ENCODE data around the gene ATG10.
A peak's percentile ranks its signal among the peaks of the same experiment; 100 is the strongest.
"Not testable (repeated sequence)": the region's sequence is repeated elsewhere in the genome, so short reads cannot be mapped to it uniquely, and the experiment has no call there.

ATG10 gene

GRCh38 chr5:82054004-82054710, 82.3 kb downstream of the ATG10 start:
- DNase-seq (ENCODE audit: low spot score) = no peak

GRCh38 chr5:82057051-82057450, 85.2 kb downstream of the ATG10 start:
- no peak for DNase-seq (ENCODE audit: low spot score)

DNA sequence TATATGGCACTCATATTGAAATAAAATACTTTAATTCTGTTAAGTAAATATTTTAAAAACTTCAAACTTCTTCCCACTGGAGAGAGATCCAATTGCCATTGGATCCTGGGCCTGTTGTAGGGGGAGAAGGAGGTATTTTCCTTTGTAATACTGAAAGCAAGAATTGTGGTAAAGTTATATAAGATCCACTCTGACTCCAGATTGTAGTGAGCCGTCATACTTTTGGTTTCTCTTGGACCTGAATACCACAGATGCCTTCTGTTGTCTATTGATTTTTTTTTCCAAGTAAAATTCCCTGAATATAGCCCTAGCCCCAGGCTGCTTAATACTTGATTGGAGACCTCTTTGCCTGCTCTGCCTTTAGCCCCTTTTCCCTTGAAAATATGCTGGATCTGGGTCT, 86.9 kb downstream of the ATG10 start:
- DNase-seq (ENCODE audit: low spot score) = no peak

GRCh38 chr5:82066791-82067190, 95.0 kb downstream of the ATG10 start:
- DNase-seq (ENCODE audit: low spot score) = no peak

DNA sequence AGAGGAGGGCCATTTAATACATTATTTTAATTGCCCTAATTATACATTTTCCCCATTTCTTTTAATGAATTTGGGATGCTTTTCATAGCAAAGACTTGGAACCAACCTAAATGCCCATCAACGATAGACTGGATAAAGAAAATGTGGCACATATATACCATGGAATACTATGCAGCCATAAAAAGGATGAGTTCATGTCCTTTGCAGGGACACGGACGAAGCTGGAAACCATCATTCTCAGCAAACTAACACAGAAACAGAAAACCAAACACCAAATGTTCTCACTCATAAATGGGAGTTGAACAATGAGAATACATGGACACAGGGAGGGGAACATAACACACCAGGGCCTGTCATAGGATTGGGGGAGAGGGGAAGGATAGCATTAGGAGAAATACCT, 96.2 kb downstream of the ATG10 start:
- not testable (repeated sequence) for DNase-seq (ENCODE audit: low spot score)

- no peak for DNase-seq (ENCODE audit: low spot score)
Measured at GRCh38 chr5:82068723-82069122, 96.9 kb downstream of the ATG10 start.

DNA sequence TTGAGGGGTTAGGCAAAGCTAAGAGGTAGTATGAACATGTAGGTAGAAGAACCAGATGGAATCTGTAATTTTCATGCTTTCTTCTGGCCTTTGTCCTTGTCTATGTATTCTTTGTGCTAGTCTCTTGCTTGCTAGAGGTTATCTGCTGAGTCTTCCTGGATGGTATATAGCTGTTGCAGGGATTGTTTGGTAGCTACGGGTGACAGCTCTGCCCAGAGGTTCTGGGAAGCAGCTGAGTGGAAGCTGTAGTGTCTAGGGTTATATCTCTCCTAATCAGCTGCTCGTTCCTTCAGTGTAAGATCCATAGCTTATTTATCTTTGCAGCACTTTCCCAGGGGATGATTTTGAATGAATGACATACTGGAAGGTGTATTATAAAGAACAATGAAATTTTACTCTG, 100.3 kb downstream of the ATG10 start:
- DNase-seq (ENCODE audit: low spot score) = no peak

- DNase-seq (ENCODE audit: low spot score) = no peak
Measured at GRCh38 chr5:82073179-82073578, 101.4 kb downstream of the ATG10 start.

DNA sequence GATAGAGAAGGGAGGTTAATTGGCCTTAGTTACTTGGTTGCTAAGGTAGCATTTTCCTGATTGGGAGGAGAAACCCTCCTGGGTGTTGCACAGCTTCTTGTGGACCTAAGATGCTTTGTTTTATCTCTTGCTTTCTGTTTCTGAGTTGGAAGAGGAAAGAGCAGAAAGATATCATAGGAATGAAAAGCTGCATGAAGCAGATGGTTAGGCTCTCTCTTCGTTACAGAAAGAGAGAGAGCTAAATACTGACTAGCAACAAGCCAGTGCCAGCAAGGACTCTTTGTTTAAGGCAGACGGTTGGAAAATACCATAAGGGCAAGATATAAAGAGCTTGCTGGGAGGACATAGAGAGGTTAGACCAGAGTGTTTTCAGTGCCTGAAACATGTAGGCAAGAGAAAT, 103.1 kb downstream of the ATG10 start:
- no peak for DNase-seq (ENCODE audit: low spot score)

- no peak for DNase-seq (ENCODE audit: low spot score)
Measured at GRCh38 chr5:82077496-82077895, 105.7 kb downstream of the ATG10 start.

GRCh38 chr5:82091617-82092016, 119.8 kb downstream of the ATG10 start:
- DNase-seq (ENCODE audit: low spot score) = no peak

GRCh38 chr5:82095536-82095935, 123.7 kb downstream of the ATG10 start:
- DNase-seq (ENCODE audit: low spot score) = no peak

DNA sequence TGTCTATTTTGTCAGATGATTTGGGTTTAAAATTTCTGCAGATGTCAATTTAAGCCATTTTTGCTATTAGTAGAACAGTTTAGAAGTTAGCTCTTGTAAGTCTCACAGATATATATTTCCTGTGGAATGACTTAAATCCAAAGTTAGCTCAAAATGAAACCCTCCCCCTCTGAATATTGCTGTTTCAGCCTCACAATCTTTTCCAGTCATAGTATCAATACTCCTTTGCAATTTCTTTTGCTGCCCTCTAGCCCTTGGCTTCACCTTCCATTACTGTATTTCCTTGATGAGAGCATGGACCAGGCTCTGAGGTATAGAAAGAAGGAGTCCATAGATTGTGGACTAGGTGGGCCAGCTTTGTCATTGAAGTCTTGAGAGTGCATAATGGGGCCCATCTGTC, 124.4 kb downstream of the ATG10 start:
- no peak for DNase-seq (ENCODE audit: low spot score)

DNA sequence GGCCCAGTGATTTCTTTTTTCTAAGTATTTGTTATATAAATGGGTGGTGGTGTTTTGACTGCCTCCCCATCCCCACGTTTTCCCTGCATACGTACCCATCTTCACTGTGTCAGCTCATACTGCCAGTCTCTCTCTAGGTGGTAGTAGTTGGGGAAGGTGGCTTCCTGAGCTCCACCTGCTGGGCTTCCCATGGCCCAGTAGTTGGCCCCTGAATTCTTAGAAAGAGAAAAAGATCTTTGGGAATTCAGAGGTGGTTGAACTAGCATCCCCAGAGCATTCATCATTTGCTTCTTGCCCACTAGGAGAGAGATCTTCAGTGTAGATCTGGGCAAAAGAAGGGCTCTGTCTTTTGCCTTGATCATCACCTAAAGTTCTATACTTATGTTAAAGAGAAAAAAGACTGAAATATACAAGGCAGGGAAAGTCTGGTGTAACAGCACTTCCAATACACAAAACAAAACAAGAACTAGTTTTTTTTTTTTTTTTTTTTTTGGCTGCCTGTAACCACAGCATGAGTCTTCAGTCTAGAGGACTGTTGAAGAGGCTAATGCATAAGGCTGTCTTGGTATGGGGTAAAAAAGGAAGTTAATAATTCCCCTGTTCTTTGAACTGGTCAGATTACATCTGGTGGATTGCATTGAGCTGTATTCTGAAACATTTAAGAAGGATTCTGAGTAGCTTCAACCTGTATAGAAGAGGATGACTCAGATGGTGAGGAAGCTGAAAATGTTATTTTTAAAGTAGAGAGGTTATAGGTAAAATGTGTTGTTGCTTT, 128.7 kb downstream of the ATG10 start:
- no peak for DNase-seq (ENCODE audit: low spot score)

DNA sequence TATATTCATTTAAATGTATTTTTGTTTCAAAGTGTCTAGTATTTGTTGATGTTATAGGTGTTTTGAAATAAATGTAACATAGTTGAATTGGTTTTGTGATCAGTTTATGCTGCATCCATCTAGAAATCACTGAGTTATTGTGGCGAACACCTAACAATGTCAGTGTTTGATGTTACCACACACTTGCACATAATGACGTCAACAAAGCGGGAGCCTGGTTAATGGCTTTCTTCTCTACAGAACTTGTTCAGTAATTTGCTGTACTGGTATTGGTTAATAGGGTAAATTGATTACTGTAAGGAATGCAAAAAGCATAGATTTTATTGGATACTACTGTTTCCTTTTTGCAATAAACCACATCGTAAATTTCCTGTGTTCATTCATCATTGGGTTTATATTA, 133.0 kb downstream of the ATG10 start:
- no peak for DNase-seq (ENCODE audit: low spot score)

DNA sequence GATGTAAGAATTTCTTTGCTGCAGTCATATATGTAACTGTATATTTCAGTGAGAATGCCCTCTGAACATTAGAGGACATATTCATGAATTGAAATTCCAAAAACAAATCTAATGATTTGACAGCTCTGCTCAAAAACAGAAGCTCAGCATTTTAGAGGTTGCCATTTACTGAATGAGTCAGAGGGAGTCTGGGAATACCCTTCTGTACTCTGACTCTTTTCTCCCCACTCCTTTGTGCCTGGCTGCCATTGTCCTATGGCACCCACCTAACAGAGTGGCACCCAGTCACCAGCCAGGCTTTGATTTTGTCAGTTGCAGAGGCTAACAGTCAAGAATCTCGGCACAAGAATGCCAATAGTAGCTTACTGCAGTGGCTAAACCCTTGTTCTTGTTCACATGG, 133.6 kb downstream of the ATG10 start:
- DNase-seq (ENCODE audit: low spot score) = no peak

DNA sequence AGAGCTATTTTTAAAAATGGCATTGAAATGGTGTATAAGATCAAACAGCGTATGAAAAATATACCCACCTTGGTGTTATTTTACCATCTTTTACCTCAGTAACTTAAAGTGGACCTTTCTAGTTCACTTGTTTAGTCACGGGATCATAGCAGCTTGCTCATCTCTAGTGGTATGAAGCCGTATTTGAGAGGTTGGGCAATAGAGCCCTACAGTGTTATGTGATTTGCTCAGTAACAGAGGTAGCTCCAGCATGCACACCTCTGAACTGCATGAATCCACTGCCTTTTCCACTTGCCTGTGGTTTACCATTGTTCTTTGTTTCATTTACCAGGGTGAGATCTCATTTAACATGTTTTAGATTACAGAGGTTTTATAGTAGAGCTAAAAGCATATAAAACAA, 134.4 kb downstream of the ATG10 start:
- no peak for DNase-seq (ENCODE audit: low spot score)

DNA sequence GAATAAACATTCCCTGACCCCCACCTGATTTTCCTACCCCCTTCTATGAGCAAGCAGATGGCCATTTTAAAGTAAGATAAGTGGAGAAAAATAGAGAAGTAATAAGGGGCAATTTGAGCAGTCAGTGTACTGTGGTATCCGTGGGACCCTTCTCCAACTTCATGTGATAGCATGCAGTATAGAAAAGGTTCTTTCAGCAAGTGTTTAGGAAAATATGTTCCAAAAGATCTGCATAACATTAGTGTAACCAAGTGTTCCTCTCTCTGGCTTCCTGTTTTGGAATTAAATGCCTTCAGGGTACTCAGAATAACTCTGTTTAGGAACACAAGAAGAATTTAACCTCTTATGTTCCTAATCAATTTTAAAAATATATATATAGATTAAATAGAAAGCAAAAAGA, 134.9 kb downstream of the ATG10 start:
- DNase-seq (ENCODE audit: low spot score) = no peak

- peak; percentile 36 for DNase-seq (ENCODE audit: low spot score)
Measured at GRCh38 chr5:82107267-82107666, 135.4 kb downstream of the ATG10 start.

- no peak for DNase-seq (ENCODE audit: low spot score)
Measured at GRCh38 chr5:82109013-82109412, 137.2 kb downstream of the ATG10 start.

DNA sequence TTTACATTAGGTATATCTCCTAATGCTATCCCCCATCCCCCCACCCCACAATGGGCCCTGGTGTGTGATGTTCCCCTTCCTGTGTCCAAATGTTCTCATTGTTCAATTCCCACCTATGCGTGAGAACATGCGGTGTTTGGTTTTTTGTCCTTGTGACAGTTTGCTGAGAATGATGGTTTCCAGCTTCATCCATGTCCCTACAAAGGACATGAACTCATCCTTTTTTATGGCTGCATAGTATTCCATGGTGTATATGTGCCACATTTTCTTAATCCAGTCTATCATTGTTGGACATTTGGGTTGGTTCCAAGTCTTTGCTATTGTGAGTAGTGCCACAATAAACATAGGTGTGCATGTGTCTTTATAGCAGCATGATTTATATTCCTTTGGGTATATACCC, 138.1 kb downstream of the ATG10 start:
- not testable (repeated sequence) for DNase-seq (ENCODE audit: low spot score)

DNA sequence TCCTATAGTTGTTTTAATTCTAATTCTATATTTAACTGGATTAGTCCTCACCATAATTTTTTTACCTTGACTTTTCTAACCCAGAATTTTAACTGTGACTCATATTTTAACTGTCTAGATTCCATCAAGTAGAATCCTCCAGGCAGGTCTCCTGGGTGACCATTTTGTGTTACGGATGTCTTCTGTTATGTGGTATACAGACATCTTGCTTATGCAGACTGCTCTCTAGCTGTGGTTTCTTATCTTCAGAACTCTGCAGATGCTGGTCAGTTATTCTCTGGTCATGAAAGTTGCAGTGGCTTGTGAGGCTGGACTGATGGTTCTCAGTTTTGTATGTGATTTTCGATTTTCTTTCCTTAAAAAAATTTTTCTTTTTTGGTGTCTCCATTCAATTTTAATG, 139.4 kb downstream of the ATG10 start:
- DNase-seq (ENCODE audit: low spot score) = no peak

DNA sequence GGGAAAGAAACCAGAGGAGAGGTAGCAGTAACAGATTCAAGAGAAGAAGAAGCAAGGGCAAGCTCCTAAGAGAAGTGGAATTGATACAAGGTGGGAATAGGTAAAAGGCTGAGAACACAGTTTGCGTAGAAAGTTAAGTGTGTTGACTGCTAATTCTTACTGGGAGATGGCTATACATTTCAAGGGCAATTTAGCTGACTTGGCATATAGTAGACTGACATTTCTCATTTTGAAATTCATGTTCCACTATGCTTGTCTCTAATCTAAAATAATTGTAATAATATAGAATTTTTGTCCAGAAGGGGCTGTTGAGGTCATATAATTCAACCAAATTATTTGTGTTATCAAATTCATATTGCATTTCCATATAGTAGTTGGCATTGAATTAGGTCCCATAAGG, 144.0 kb downstream of the ATG10 start:
- DNase-seq (ENCODE audit: low spot score) = no peak

- DNase-seq (ENCODE audit: low spot score) = no peak
Measured at GRCh38 chr5:82119889-82120288, 148.1 kb downstream of the ATG10 start.

Measured in RKO (cell line).